MV-4-11 (cell line): ENCODE data around the gene RNF224.
"Not testable (repeated sequence)": the region's sequence is repeated elsewhere in the genome, so short reads cannot be mapped to it uniquely, and the experiment has no call there.

Experiments used
- DNase-seq: peaks from one replicate; lab custom pipeline; 2025; lab: John Stamatoyannopoulos, UW

Gene RNF224

GRCh38 chr9:137254624-137255447 lies 27.5 kb downstream of the RNF224 start, which contains the start of gene NELFB:
Gene NELFB, plus strand, starts transcription at chr9:137255327.
- peak; percentile 82 for DNase-seq

DNA sequence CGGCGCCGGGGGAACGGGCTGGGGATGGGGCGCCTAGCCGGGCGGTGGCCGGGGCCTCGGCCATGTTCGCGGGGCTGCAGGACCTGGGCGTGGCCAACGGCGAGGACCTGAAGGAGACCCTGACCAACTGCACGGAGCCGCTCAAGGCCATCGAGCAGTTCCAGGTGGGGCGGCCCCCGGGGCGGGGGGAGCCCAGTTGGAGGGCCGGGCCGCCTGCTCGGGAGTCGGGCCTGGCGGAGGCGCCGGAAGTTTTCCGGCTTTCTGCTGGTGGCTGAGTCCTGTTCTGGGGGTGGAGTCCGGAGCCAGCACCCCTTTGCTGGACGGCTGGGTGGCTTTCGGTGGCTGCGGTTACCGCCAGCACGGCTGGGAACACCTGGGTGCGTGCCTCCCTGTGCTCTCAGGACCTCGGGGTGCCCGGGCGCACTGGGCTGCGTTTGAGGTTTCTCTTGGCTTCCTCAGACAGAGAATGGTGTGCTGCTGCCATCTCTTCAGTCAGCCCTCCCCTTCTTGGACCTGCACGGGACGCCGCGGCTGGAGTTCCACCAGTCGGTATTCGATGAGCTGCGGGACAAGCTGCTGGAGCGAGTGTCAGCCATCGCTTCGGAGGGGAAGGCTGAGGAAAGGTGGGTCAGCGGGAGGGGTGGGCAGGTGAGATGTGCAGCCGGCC lies 28.3 kb downstream of the RNF224 start:
- no peak for DNase-seq

- no peak for DNase-seq
Measured at GRCh38 chr9:137256362-137256761, 29.1 kb downstream of the RNF224 start.

DNA sequence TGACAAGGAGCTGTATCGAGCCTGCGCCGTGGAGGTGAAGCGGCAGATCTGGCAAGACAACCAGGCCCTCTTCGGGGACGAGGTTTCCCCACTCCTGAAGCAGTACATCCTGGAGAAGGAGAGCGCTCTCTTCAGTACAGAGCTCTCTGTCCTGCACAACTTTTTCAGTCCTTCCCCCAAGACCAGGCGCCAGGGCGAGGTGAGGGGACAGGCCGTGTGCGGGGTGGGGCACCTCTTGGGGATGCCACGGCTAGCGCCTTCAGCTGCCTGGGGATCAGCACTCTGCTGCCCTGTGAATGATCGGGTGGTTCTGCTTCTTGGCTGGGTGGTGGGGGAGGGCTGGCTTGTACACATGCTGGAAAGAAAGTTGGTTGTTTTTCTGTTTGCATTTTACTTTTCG lies 29.6 kb downstream of the RNF224 start:
- no peak for DNase-seq

GRCh38 chr9:137262173-137262908 lies 35.0 kb downstream of the RNF224 start:
- DNase-seq: not testable (repeated sequence)

DNA sequence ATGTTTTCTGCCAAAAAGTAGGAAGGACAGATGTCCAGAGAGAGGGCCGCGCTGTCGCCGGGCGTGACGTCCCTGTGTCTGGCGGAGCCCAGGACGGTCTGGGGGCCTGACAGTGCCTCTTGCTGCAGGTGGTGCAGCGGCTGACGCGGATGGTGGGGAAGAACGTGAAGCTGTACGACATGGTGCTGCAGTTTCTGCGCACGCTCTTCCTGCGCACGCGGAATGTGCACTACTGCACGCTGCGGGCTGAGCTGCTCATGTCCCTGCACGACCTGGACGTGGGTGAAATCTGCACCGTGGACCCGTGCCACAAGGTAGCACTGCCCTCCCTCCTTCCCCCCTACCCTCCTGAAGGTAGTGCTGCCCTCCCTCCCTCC lies 35.6 kb downstream of the RNF224 start:
- no peak for DNase-seq

- no peak for DNase-seq
Measured at GRCh38 chr9:137263506-137263905, 36.2 kb downstream of the RNF224 start.

- no peak for DNase-seq
Measured at GRCh38 chr9:137264067-137264466, 36.8 kb downstream of the RNF224 start.

DNA sequence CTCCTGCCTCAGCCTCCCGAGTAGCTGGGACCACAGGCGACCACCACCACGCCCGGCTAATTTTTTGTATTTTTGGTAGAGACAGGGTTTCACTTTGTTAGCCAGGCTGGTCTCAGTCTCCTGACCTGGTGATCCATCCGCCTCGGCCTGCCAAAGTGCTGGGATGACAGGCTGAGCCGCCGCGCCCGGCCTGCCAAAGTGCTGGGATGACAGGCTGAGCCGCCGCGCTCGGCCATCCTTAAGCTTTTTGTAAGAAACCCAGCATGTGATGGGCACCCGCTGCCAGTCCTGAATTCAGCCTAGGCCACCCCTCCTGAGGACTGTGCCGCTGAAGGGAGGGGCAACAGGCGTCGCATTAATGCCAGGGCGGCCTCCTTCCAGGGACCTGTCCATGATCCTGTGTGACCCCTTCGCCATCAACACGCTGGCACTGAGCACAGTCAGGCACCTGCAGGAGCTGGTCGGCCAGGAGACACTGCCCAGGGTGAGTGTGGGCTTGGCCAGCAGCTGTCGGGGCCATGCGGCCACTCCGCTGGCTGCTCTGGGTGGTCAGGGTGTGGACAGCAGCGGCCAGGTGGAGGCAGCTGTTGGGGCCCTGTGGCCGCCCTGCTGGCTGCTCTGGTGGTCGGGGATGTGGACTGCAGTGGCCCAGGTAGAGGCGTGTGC lies 38.3 kb downstream of the RNF224 start:
- DNase-seq: no peak

GRCh38 chr9:137266162-137266527 lies 38.8 kb downstream of the RNF224 start:
- no peak for DNase-seq

DNA sequence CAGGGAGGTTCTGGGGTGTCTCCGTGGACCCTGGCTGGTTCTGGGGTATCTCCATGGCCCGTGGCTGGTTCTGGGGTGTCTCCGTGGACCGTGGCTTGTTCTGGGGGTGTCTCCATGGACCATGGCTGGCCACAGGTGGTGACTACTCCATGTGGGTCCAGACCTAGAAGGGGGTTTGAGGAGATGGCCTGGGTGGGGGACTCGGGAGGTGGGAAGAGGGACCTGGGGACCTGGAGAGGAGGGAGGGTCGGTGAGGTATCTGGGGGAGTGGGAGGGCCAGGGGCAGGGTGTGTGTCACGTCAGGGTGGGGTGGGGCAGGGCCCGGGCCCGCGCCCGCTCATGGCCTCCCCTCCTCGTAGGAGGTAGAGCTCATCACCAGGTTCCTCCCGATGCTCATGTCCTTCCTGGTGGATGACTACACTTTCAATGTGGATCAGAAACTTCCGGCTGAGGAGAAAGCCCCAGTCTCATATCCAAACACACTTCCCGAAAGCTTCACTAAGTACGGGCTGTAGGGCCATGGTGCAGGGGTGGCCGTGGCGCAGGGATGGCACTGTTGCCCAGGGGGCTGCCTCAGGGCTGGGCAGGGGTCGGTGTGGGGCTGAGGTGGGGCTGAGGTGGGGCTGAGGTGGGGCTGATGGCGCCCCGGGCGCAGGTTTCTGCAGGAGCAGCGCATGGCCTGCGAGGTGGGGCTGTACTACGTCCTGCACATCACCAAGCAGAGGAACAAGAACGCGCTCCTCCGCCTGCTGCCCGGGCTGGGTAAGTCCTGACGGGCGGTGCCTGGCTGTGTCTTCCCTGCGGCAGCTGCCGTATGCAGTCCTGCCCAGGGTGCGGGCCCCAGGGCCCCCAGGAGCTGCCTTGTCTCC lies 39.5 kb downstream of the RNF224 start:
- DNase-seq: no peak

GRCh38 chr9:137267933-137268355 lies 40.6 kb downstream of the RNF224 start:
- DNase-seq: peak; percentile 9

- DNase-seq: no peak
Measured at GRCh38 chr9:137268538-137269201, 41.4 kb downstream of the RNF224 start.

DNA sequence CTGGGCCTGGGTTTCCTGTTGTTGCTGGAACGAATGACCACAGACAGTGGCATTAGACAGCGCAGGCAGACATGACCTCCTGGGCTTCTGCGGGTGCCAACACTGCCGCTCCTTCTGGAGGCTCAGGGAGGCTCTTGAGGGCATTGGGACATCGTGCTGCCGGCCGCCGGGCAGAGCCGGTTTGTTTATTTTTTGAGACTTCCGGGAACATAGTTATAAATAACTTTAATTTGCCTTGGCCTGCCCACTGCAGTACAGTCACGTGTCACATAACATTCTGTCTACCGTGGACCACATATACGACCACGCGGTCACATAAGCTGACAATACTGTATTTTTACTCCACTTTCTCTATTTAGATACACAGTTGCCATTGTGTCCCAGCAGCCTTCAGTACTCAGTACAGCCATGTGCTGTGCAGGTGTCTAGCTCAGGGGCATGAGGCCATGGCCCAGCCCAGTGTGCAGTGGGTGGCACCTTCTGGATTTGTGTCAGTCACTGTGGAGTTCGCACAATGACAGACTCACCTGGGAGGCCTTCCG lies 42.0 kb downstream of the RNF224 start:
- peak; percentile 68 for DNase-seq

- peak; percentile 67 for DNase-seq
Measured at GRCh38 chr9:137270929-137271695, 43.8 kb downstream of the RNF224 start.

- no peak for DNase-seq
Measured at GRCh38 chr9:137271696-137272076, 44.4 kb downstream of the RNF224 start.

DNA sequence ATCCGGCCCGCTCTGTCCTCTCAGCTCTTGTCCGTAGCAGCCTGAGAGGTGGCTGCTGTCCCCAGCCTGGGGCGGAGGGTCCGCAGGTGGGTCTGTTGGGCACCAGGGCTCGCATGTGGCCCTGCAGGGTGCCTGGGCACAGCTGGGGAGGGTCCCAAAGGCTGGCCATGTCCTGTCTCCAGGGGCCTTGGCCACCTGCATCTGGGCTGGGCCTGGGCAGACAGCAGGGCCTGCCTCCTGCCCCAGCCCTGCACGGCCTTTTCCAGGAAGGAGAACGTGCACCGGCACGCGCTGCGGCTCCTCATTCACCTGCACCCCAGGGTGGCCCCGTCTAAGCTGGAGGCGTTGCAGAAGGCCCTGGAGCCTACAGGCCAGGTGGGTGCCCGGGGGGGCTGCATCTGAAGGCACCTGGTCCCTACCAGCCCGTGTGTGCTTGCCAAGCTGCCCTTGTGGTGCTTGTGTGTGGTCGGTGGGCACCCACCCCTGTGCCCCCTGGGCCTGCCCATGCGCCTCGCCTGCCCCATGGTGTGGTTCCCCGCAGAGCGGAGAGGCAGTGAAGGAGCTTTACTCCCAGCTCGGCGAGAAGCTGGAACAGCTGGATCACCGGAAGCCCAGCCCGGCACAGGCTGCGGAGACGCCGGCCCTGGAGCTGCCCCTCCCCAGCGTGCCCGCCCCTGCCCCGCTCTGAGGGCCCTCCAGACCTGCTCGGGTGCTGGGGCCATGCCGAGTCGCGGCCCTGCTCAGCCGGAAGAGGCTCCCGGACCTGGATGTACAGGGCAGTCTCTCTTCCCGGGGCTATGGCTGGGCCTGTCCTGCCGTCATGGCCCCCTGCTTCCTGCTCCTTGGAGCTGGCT lies 45.2 kb downstream of the RNF224 start:
- no peak for DNase-seq

DNA sequence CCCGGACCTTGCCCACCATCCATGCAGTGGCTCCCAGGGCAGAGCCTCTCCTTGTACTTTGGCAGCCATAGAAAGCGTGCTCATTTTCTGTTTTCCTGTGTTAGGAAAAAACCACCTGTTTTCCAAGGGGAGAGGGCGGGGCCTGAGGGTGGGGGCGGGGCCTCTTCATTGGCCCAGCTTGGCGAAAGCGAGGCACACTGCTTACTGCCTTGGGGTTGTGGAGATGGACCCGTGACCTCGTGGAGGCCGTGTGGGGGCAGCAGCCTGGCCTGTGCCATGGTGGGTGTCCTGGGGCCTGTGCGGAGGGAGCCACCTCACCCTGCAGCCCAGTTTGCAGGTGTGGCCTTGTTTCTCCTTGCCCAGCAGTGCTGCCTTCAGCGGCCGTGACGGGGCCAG lies 45.8 kb downstream of the RNF224 start:
- DNase-seq: no peak
